ENCODE measurements around the gene FGGY.

- TF ChIP-seq, protein P1, sequence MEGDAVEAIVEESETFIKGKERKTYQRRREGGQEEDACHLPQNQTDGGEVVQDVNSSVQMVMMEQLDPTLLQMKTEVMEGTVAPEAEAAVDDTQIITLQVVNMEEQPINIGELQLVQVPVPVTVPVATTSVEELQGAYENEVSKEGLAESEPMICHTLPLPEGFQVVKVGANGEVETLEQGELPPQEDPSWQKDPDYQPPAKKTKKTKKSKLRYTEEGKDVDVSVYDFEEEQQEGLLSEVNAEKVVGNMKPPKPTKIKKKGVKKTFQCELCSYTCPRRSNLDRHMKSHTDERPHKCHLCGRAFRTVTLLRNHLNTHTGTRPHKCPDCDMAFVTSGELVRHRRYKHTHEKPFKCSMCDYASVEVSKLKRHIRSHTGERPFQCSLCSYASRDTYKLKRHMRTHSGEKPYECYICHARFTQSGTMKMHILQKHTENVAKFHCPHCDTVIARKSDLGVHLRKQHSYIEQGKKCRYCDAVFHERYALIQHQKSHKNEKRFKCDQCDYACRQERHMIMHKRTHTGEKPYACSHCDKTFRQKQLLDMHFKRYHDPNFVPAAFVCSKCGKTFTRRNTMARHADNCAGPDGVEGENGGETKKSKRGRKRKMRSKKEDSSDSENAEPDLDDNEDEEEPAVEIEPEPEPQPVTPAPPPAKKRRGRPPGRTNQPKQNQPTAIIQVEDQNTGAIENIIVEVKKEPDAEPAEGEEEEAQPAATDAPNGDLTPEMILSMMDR (IDR thresholded peaks at IDR 0.05): no peak
- TF ChIP-seq NR3C1 (CRISPR knock-in tag; conservative IDR thresholded peaks at IDR 0.05; ENCODE audit: low read depth): no peak
- no peak for TF ChIP-seq FOXP1 (CRISPR knock-in tag; IDR thresholded peaks at IDR 0.05; ENCODE audit: borderline replicate concordance)
- no peak for TF ChIP-seq PREB (CRISPR knock-in tag; IDR thresholded peaks at IDR 0.05; ENCODE audit: borderline replicate concordance)
- TF ChIP-seq GABPB1 (CRISPR knock-in tag; IDR thresholded peaks at IDR 0.05): no peak
- TF ChIP-seq MAX (CRISPR knock-in tag; IDR thresholded peaks at IDR 0.05): no peak
- TF ChIP-seq, protein P2, sequence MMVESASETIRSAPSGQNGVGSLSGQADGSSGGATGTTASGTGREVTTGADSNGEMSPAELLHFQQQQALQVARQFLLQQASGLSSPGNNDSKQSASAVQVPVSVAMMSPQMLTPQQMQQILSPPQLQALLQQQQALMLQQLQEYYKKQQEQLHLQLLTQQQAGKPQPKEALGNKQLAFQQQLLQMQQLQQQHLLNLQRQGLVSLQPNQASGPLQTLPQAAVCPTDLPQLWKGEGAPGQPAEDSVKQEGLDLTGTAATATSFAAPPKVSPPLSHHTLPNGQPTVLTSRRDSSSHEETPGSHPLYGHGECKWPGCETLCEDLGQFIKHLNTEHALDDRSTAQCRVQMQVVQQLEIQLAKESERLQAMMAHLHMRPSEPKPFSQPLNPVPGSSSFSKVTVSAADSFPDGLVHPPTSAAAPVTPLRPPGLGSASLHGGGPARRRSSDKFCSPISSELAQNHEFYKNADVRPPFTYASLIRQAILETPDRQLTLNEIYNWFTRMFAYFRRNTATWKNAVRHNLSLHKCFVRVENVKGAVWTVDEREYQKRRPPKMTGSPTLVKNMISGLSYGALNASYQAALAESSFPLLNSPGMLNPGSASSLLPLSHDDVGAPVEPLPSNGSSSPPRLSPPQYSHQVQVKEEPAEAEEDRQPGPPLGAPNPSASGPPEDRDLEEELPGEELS (CRISPR knock-in tag; IDR thresholded peaks at IDR 0.05): no peak
- no peak for TF ChIP-seq SP1 (CRISPR knock-in tag; conservative IDR thresholded peaks at IDR 0.05)
- TF ChIP-seq FOXJ3 (CRISPR knock-in tag; IDR thresholded peaks at IDR 0.05; ENCODE audit: borderline replicate concordance): no peak
- no peak for TF ChIP-seq NR2C2 (CRISPR knock-in tag; IDR thresholded peaks at IDR 0.05)
- TF ChIP-seq KAT7 (CRISPR knock-in tag; IDR thresholded peaks at IDR 0.05; ENCODE audit: borderline replicate concordance): no peak
- no peak for TF ChIP-seq CREB1 (CRISPR knock-in tag; IDR thresholded peaks at IDR 0.05)
- no peak for TF ChIP-seq JUN (CRISPR knock-in tag; IDR thresholded peaks at IDR 0.05)
Measured at GRCh38 chr1:59397139-59397858, 100.4 kb downstream of the FGGY start.

Data from WTC11 (cell line).